ENCODE results near the gene VAMP7. TPM values are rescaled to one million over a fixed set of nuclear protein-coding genes. Genes with fewer than 3 reads are reported as not detected.
A peak's percentile ranks its signal among the peaks of the same experiment; 100 is the strongest.

Gene VAMP7
- total and polyA plus RNA-seq, 9 of the 15 experiments (the other 6 are each of a cell fraction or from before 2014, with no cell fraction given), result 38.4 to 100 (median 67.7) TPM

- POLR2A ChIA-PET, result no interaction called here
- CTCF ChIA-PET (ENCODE audit: low intra/inter-chr PET ratio), result no interaction called here
- Histone ChIP-seq H3K36me3 (ENCODE audit: control insufficient read depth, insufficient read depth, low read length) (no peaks in the 10 kb centered on the region), H3K4me3 (no peak overlapping the region), H3K9me3 (replicated peaks; ENCODE audit: control insufficient read depth, insufficient read depth, low read depth, low read length) (no peaks in the 10 kb centered on the region), H3K4me2 (ENCODE audit: insufficient read depth, low read length) (no peak overlapping the region), H3K27me3 (ENCODE audit: control insufficient read depth in 2 of 2, insufficient read depth in 2 of 2, low read length in 2 of 2) (no peaks in the 10 kb centered on the region), H3K4me1 (replicated peaks in 1 of 2; ENCODE audit: control insufficient read depth in 2 of 2, insufficient read depth in 2 of 2, low read length in 2 of 2) (no peaks in the 10 kb centered on the region), H4K20me1 (replicated peaks; ENCODE audit: control insufficient read depth, insufficient read depth, low read length) (no peaks in the 10 kb centered on the region), H3K9me1 (ENCODE audit: control insufficient read depth, insufficient read depth, low read length) (no peaks in the 10 kb centered on the region), H2AFZ (ENCODE audit: low read depth, low read length) (no peak overlapping the region), H3K9ac (ENCODE audit: insufficient read depth in 1 of 2, low read depth in 2 of 2, low read length in 2 of 2) (no peak overlapping the region), H3K79me2 (ENCODE audit: control insufficient read depth, insufficient read depth, low read length) (no peaks in the 10 kb centered on the region), H3K27ac (ENCODE audit: extremely low read depth, low read depth, low read length) (no peak overlapping the region)
- ATAC-seq (peak; percentile 67), FAIRE-seq (peak; percentile 85), DNase-seq (ENCODE audit: extremely low read depth in 1 of 4, low spot score in 3 of 4) (peak in 2 of 4 experiments; percentile 13 to 48)
- in situ Hi-C loops (cut with MboI), result no loop called here
- no TSS peak for BruUV-seq (replicated peaks)
- intact Hi-C loops (cut with micrococcal nuclease), result no loop called here
- WGBS (ENCODE audit: insufficient coverage, low coverage, missing lambda C conversion rate), result 0% methylated on average over 1 of the region's 1 CpG
- TF ChIP-seq ZNF3 (CRISPR knock-in tag; IDR thresholded peaks at IDR 0.05) (no peak), FOXJ3 (CRISPR knock-in tag; IDR thresholded peaks at IDR 0.05) (no peak), MECOM (CRISPR knock-in tag; IDR thresholded peaks at IDR 0.05) (no peak), ARHGAP35 (IDR thresholded peaks at IDR 0.05; ENCODE audit: partially characterized antibody) (no peak), ZFP91 (CRISPR knock-in tag; IDR thresholded peaks at IDR 0.05) (no peak), SMARCA4 (IDR thresholded peaks at IDR 0.05) (no peak), ZKSCAN1 (IDR thresholded peaks at IDR 0.05; ENCODE audit: low read depth, low read length) (no peak), ZSCAN32 (CRISPR knock-in tag; IDR thresholded peaks at IDR 0.05) (no peak), ZNF318 (IDR thresholded peaks at IDR 0.05; ENCODE audit: borderline replicate concordance in 1 of 2, low read depth in 1 of 2) (no peak), RAD21 (CRISPR knock-in tag; conservative IDR thresholded peaks at IDR 0.05 in 1 of 2, IDR thresholded peaks at IDR 0.05 in 1 of 2) (peak in 1 of 2 experiments; percentile 60; a peak in 2 of 4 replicates), CTCF (IDR thresholded peaks at IDR 0.05 in 2 of 3, conservative IDR thresholded peaks at IDR 0.05 in 1 of 3; ENCODE audit: insufficient read depth in 2 of 3, low read depth in 1 of 3, low read length in 3 of 3) (peak; percentile 51 to 61 (median 56))
Observed at GRCh38 chrX:155857561-155857960, 23.6 kb upstream of the VAMP7 start.
